KOPT-K1 (cell line): ENCODE results near the gene PRR13.
"Not testable (repeated sequence)": the region's sequence is repeated elsewhere in the genome, so short reads cannot be mapped to it uniquely, and the experiment has no call there.

Experiments used
- H3K27ac ChIP-seq: fragments of 200-600 bp; sonication (generic); 2 replicates; pipeline ENCODE4 v1.5.1; 2016; ENCODE audit warnings: antibody characterized with exemption, mild to moderate bottlenecking, low read depth, low read length; ENCODE audit not compliant: poor library complexity, severe bottlenecking
- H3K36me3 ChIP-seq: fragments of 200-600 bp; sonication (generic); 2 replicates; pipeline ENCODE4 v1.5.1; 2017; ENCODE audit warnings: antibody characterized with exemption, mild to moderate bottlenecking, low read length, moderate library complexity; ENCODE audit not compliant: insufficient read depth
- H3K9me3 ChIP-seq: fragments of 200-600 bp; sonication (generic); 2 replicates; pipeline ENCODE4 v1.5.1; 2017; ENCODE audit warnings: antibody characterized with exemption, low read length, mild to moderate bottlenecking; ENCODE audit not compliant: insufficient read depth, poor library complexity, severe bottlenecking

Gene PRR13

GRCh38 chr12:53441040-53441833 lies at the start of gene PRR13:
Gene PRR13, plus strand, starts transcription at chr12:53441734. Its CDS starts 981 bp downstream, at chr12:53442715.
- Histone ChIP-seq H3K36me3 (peaks cover 33% of the 10 kb centered on the region), H3K9me3 (no peaks in the 10 kb centered on the region), H3K27ac (peak within 1 kb of the TSS; percentile 82)

- H3K36me3 ChIP-seq: peaks cover 55% of the 10 kb centered on the region
- H3K9me3 ChIP-seq: no peaks in the 10 kb centered on the region
Observed at GRCh38 chr12:53399896-53400295, 41.6 kb upstream of the PRR13 start.

GRCh38 chr12:53402351-53402750 lies 39.2 kb upstream of the PRR13 start:
- H3K36me3 ChIP-seq: peaks cover 61% of the 10 kb centered on the region
- H3K9me3 ChIP-seq, H3K27ac ChIP-seq: not testable (repeated sequence)

More at GRCh38 chr12:53399896-53400295, 41.6 kb upstream of the PRR13 start:
- H3K27ac ChIP-seq: no peak overlapping the region

GRCh38 chr12:53402871-53403270 lies 38.7 kb upstream of the PRR13 start:
- no peaks in the 10 kb centered on the region for H3K9me3 ChIP-seq
- H3K27ac ChIP-seq: no peak overlapping the region
- H3K36me3 ChIP-seq: peaks cover 64% of the 10 kb centered on the region

GRCh38 chr12:53410951-53411350 lies 30.6 kb upstream of the PRR13 start:
- H3K9me3 ChIP-seq: no peaks in the 10 kb centered on the region
- no peak overlapping the region for H3K27ac ChIP-seq
- peaks cover 79% of the 10 kb centered on the region for H3K36me3 ChIP-seq

GRCh38 chr12:53413485-53414204 lies 27.9 kb upstream of the PRR13 start:
- Histone ChIP-seq H3K9me3 (no peaks in the 10 kb centered on the region), H3K36me3 (peaks cover 54% of the 10 kb centered on the region), H3K27ac (no peak overlapping the region)

- Histone ChIP-seq H3K27ac (no peak overlapping the region), H3K36me3 (peaks cover 41% of the 10 kb centered on the region), H3K9me3 (no peaks in the 10 kb centered on the region)
Observed at GRCh38 chr12:53414756-53415417, 26.6 kb upstream of the PRR13 start.

- H3K27ac ChIP-seq, H3K9me3 ChIP-seq: not testable (repeated sequence)
- H3K36me3 ChIP-seq: peaks cover 32% of the 10 kb centered on the region
Observed at GRCh38 chr12:53415752-53416389, 25.7 kb upstream of the PRR13 start.

- H3K27ac ChIP-seq, H3K9me3 ChIP-seq: not testable (repeated sequence)
- H3K36me3 ChIP-seq: peaks cover 18% of the 10 kb centered on the region
Observed at GRCh38 chr12:53417291-53417816, 24.2 kb upstream of the PRR13 start.

GRCh38 chr12:53418221-53418620 lies 23.3 kb upstream of the PRR13 start:
- H3K36me3 ChIP-seq: peaks cover 12% of the 10 kb centered on the region
- H3K9me3 ChIP-seq: no peaks in the 10 kb centered on the region
- H3K27ac ChIP-seq: no peak overlapping the region

- H3K36me3 ChIP-seq: no peaks in the 10 kb centered on the region; the same call in 1 of the 2 replicates
- no peaks in the 10 kb centered on the region for H3K9me3 ChIP-seq
- H3K27ac ChIP-seq: no peak overlapping the region
Observed at GRCh38 chr12:53419756-53420155, 21.8 kb upstream of the PRR13 start.

GRCh38 chr12:53422247-53422646 lies 19.3 kb upstream of the PRR13 start:
- not testable (repeated sequence) for H3K36me3 ChIP-seq, H3K27ac ChIP-seq, H3K9me3 ChIP-seq

GRCh38 chr12:53423597-53423996 lies 17.9 kb upstream of the PRR13 start, which contains the start of gene AMHR2:
Gene AMHR2, plus strand, starts transcription at chr12:53423855. Its CDS starts 80 bp downstream, at chr12:53423935.
- H3K27ac ChIP-seq: no peak within 1 kb of the TSS
- H3K36me3 ChIP-seq: no peaks in the 10 kb centered on the region
- no peaks in the 10 kb centered on the region for H3K9me3 ChIP-seq

GRCh38 chr12:53424626-53425514 lies 16.7 kb upstream of the PRR13 start:
- Histone ChIP-seq H3K27ac (no peak overlapping the region), H3K36me3 (no peaks in the 10 kb centered on the region), H3K9me3 (no peaks in the 10 kb centered on the region)
